Myometrial cell (primary cell): ENCODE results near the gene UBXN10. TPM values are rescaled to one million over a fixed set of nuclear protein-coding genes. Genes with fewer than 3 reads are reported as not detected.

ENCODE experiments used
- total RNA-seq: library from RNA; depleted of rRNA; stranded (reverse); fragments of >200 nt; gene quantifications from 2 replicates; pipeline ENCODE4 v1.2.3, GENCODE V29; 2015

The UBXN10 gene, protein sequence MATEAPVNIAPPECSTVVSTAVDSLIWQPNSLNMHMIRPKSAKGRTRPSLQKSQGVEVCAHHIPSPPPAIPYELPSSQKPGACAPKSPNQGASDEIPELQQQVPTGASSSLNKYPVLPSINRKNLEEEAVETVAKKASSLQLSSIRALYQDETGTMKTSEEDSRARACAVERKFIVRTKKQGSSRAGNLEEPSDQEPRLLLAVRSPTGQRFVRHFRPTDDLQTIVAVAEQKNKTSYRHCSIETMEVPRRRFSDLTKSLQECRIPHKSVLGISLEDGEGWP
- total RNA-seq = not detected in 2 replicates

GRCh38 chr1:20185834-20186782 is at the start of gene UBXN10, which contains the start of gene PLA2G2C:
UBXN10 (plus strand) TSS chr1:20186096; CDS start chr1:20190562, 4,466 bp downstream.
PLA2G2C (minus strand) TSS chr1:20186518; CDS start chr1:20177363, 9,155 bp downstream.

DNA sequence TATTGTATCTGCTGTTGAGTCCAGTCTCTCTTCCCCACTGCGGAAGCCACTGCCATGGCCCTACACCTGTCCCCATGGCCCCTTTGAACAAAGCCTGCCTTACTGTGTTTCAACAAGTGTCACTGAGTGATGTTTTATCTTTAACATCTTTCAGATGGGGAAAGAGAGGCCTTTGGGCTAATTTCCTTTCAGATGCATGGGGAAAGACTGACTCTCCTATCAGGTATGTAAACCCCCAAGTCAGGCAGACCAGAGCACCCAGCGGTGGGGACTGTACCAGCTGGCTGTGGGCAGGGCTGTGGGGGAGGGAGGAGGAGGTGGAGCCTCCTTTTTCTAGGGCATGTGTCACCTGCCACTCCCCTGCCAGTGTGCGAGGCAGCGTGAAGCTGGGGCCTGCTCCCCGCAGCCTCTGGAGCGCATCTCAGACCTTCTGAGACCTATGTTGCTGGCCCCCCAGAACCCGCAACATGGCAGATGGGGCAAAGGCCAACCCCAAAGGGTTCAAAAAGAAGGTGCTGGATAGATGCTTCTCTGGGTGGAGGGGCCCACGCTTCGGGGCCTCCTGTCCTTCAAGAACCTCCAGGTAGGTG is 46.8 kb upstream of the UBXN10 start, which contains the start of gene PLA2G2F:
TSS of gene PLA2G2F (plus strand) at position 363 of the 590 bp plus-strand sequence. CDS start at position 468, 105 bp downstream.

Other genes with a start within 250 kb of the UBXN10 start
- not detected in 2 replicates for gene PLA2G2A, start 206.5 kb upstream of the UBXN10 start, total RNA-seq
- gene PLA2G5, start 115.9 kb upstream of the UBXN10 start, total RNA-seq = not detected in 2 replicates
- gene PLA2G2D, start 66.6 kb upstream of the UBXN10 start, total RNA-seq = not detected in 2 replicates
- gene PLA2G2F, start 46.8 kb upstream of the UBXN10 start, total RNA-seq = not detected in 2 replicates
- not detected in 2 replicates for gene PLA2G2C, start 422 bp downstream of the UBXN10 start, total RNA-seq
- gene VWA5B1, start 104.8 kb downstream of the UBXN10 start, total RNA-seq = not detected in 2 replicates